HepG2 (cell line): Measurements from ENCODE around the gene FAM20C. TPM values are rescaled to one million over a fixed set of nuclear protein-coding genes. Genes with fewer than 3 reads are reported as not detected.

Experiments used
- ATAC-seq: fragments of 200-7000 bp; cut with Tn5 transposase; 3 replicates; pipeline ENCODE4 v1.9.1; 2020; ENCODE audit warnings: mild to moderate bottlenecking, moderate library complexity
- BruUV-seq: library from RNA; stranded (reverse); fragments of 400-500 nt; replicated peaks from 2 replicates; lab custom pipeline; 2021; lab: Mats Ljungman, UMichigan
- CTCF ChIA-PET: fragments of 300-600 bp; formaldehyde crosslinking; extraction: SDS; loops from one replicate; lab custom pipeline; 2021; ENCODE audit warnings: low total read pairs, inconsistent platforms, low intra/inter-chr PET ratio; lab: Yijun Ruan, JAX
- POLR2A ChIA-PET: fragments of 350-600 bp; sonication (Branson Sonifier 250); formaldehyde crosslinking; loops from one replicate; lab custom pipeline; 2020; ENCODE audit warnings: antibody characterized with exemption, inconsistent platforms; lab: Yijun Ruan, JAX
- DNase-seq: peaks from one replicate; pipeline ENCODE4 v3.0.0-alpha.2; 2015; ENCODE audit warnings: low spot score
- FAIRE-seq: peaks from 3 replicates; lab custom pipeline; 2011; peaks lifted over from hg19 to GRCh38; lab: Jason Lieb, UNC
- H2AFZ ChIP-seq: one replicate; pipeline ENCODE4 v1.6.1; 2011; ENCODE audit warnings: low read length, inconsistent platforms
- H3K27ac ChIP-seq: fragments of 300-600 bp; 3 replicates; pipeline ENCODE4 v1.8.0; 2011; ENCODE audit warnings: mixed run types, mild to moderate bottlenecking, mixed read lengths, low read length, inconsistent platforms; ENCODE audit not compliant: insufficient read depth; ENCODE audit errors: extremely low read length
- H3K27me3 ChIP-seq, 2 experiments: fragments of 200-600 bp in 1 of 2; 2 replicates in 1 of 2; 3 replicates in 1 of 2; pipeline versions ENCODE4 v1.6.0 to v1.8.0; 2011; ENCODE audit warnings: low read length in 2 of 2, mild to moderate bottlenecking in 2 of 2, moderate library complexity in 2 of 2, inconsistent platforms in 1 of 2; ENCODE audit not compliant: insufficient read depth in 2 of 2, control insufficient read depth in 1 of 2
- H3K36me3 ChIP-seq, 2 experiments: fragments of 200-600 bp in 1 of 2; replicated peaks in 1 of 2; 2 replicates in 1 of 2; 3 replicates in 1 of 2; pipeline versions ENCODE4 v1.5.1 to v1.8.0; 2011; ENCODE audit warnings: low read length in 2 of 2, inconsistent platforms in 1 of 2; ENCODE audit not compliant: insufficient read depth in 2 of 2, control insufficient read depth in 1 of 2
- H3K4me1 ChIP-seq: 2 replicates; pipeline ENCODE4 v1.5.1; 2012; ENCODE audit warnings: low read length, inconsistent platforms; ENCODE audit not compliant: insufficient read depth
- H3K4me2 ChIP-seq: 2 replicates; pipeline ENCODE4 v1.6.0; 2011; ENCODE audit warnings: low read depth, low read length, inconsistent platforms
- H3K4me3 ChIP-seq, 3 experiments: fragments of 200-600 bp in 1 of 3; sonication (generic), shearing (Covaris generic) in 1 of 3; replicated peaks in 1 of 3; 2 replicates each; pipeline ENCODE4 v1.5.1; 2011 to 2016; ENCODE audit warnings: low read length in 3 of 3, inconsistent platforms in 2 of 3, low read depth in 2 of 3, mild to moderate bottlenecking in 2 of 3, control low read depth in 1 of 3, mixed read lengths in 1 of 3; ENCODE audit not compliant: insufficient read depth in 1 of 3
- H3K79me2 ChIP-seq: one replicate; pipeline ENCODE4 v1.6.1; 2011; ENCODE audit warnings: low read length, inconsistent platforms; ENCODE audit not compliant: insufficient read depth
- H3K9ac ChIP-seq: 2 replicates; pipeline ENCODE4 v1.6.0; 2011; ENCODE audit warnings: mild to moderate bottlenecking, low read depth, low read length, inconsistent platforms; ENCODE audit not compliant: insufficient read depth
- H3K9me3 ChIP-seq: 2 replicates; pipeline ENCODE4 v1.5.1; 2012; ENCODE audit warnings: mild to moderate bottlenecking, low read length
- H4K20me1 ChIP-seq: 2 replicates; pipeline ENCODE4 v1.6.0; 2011; ENCODE audit warnings: inconsistent platforms, mild to moderate bottlenecking, low read length, moderate library complexity; ENCODE audit not compliant: insufficient read depth
- AGO1 ChIP-seq: fragments of 200-400 bp; formaldehyde crosslinking; IDR thresholded peaks from 2 replicates; pipeline ENCODE4 v1.6.1; 2017; ENCODE audit warnings: mild to moderate bottlenecking, low read depth, low read length, moderate library complexity; ENCODE audit not compliant: poor library complexity, severe bottlenecking
- JUN ChIP-seq: sonication (generic); formaldehyde crosslinking; IDR thresholded peaks from 2 replicates; pipeline ENCODE4 v1.4.0; 2020; ENCODE audit warnings: mild to moderate bottlenecking, missing genetic modification reagents
- SALL2 ChIP-seq: sonication (generic); formaldehyde crosslinking; IDR thresholded peaks from 2 replicates; pipeline ENCODE4 v1.8.1; 2023; ENCODE audit warnings: mild to moderate bottlenecking, missing genetic modification reagents, inconsistent platforms
- ZNF569 ChIP-seq: sonication (generic); formaldehyde crosslinking; IDR thresholded peaks from 2 replicates; pipeline ENCODE4 v1.5.0; 2020; ENCODE audit warnings: mild to moderate bottlenecking, missing genetic modification reagents, moderate library complexity, borderline replicate concordance
- ZNF629 ChIP-seq: sonication (generic); formaldehyde crosslinking; conservative IDR thresholded peaks from 2 replicates; pipeline ENCODE4 v1.5.0; 2020; ENCODE audit warnings: missing genetic modification reagents
- WGBS: methylation state at CpG from one replicate; pipeline ENCODE4 v1.1.6; 2017; ENCODE audit warnings: low lambda C conversion rate; 5-methylcytosine and 5-hydroxymethylcytosine counted together
- in situ Hi-C: cut with HindIII; loops from 2 replicates; pipeline ENCODE4 v1.10.0; 2017; ENCODE audit warnings: low pct_unique_long_range_greater_than_20kb; ENCODE audit not compliant: extremely low pct_ligation_motif_present
- intact Hi-C: fragments of 100-400 bp; cut with micrococcal nuclease; formaldehyde crosslinking; loops from one replicate; pipeline ENCODE4 v1.10.0; 2022; ENCODE audit not compliant: unreplicated experiment
- polyA plus RNA-seq, 8 experiments: library from polyadenylated mRNA; depleted of rRNA in 3 of 8; stranded (reverse) in 7 of 8; unstranded in 1 of 8; fragments of >200 nt; fragmentation: Illumina TruSeq in 4 of 8; extraction: Trizol in 4 of 8; gene quantifications; 2 replicates each; pipeline versions ENCODE4 v1.2.1 to v1.2.3, GENCODE V29; 2011 to 2016; ENCODE audit warnings: low read depth in 4 of 8, missing spikeins in 1 of 8, mixed read lengths in 1 of 8; ENCODE audit not compliant: insufficient read depth in 1 of 8
- total RNA-seq, 5 experiments: library from RNA; depleted of rRNA; stranded (reverse); fragments of >200 nt; fragmentation: Illumina TruSeq; extraction: Trizol; gene quantifications; 2 replicates each; pipeline ENCODE4 v1.2.3, GENCODE V29; 2016; ENCODE audit warnings: low read depth in 1 of 5

The FAM20C gene
- total and polyA plus RNA-seq, 2 of the 13 experiments (the other 11 are each of a cell fraction or from before 2014, with no cell fraction given): 11.9 to 19.9 TPM

DNA sequence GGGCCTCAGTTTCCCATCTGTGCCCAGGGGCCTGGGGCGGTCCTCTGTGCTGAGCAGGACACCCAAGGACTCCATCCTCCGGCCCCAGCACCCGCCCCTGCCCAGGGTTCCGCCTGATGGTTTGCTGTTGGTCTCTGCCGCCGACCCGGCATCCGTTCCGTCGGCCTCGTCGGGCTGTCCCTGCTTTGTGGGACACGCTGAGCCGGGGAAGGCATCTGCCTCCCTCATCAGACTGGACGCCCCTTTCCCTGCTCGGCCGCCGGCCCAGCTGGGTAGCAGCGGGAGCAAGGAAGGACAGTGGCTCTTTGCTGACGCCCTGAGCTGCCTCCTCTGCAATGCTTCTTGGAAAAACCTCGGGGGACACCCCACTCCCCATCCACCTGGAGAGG is 39.5 kb downstream of the FAM20C start:
- 91% methylated on average over 15 of the region's 21 CpGs for WGBS
- intact Hi-C loops: no loop called here
- peaks cover 8 to 31% of the 10 kb centered on the region in 2 experiments; a peak in 4 of 5 replicates for H3K36me3 ChIP-seq
- no peaks in the 10 kb centered on the region for H3K9me3 ChIP-seq
- ATAC-seq (no peak), FAIRE-seq (no peak), DNase-seq (no peak)
- H4K20me1 ChIP-seq: no peaks in the 10 kb centered on the region
- H3K27me3 ChIP-seq: no peaks in the 10 kb centered on the region
- no peak overlapping the region for H2AFZ ChIP-seq
- TF ChIP-seq SALL2 (no peak), AGO1 (peak; percentile 26)
- peaks cover 28% of the 10 kb centered on the region for H3K4me1 ChIP-seq
- no peak overlapping the region for H3K4me2 ChIP-seq
- BruUV-seq: no TSS peak
- H3K9ac ChIP-seq: no peak overlapping the region
- H3K4me3 ChIP-seq: no peak overlapping the region
- H3K27ac ChIP-seq: no peak overlapping the region
- CTCF ChIA-PET: no interaction called here
- H3K79me2 ChIP-seq: peaks cover 2% of the 10 kb centered on the region
- in situ Hi-C loops: no loop called here
- POLR2A ChIA-PET: interaction anchor here (1.3 kb wide), 1 partner anchor 12 kb away, joined by 4 read pairs; no protein-coding TSS in a partner anchor

GRCh38 chr7:232410-233248 is 40.3 kb downstream of the FAM20C start:
- ATAC-seq (no peak), DNase-seq (no peak), FAIRE-seq (no peak)
- in situ Hi-C loops: no loop called here
- no peak overlapping the region for H2AFZ ChIP-seq
- H3K4me2 ChIP-seq: no peak overlapping the region
- WGBS: 95% methylated on average over 40 of the region's 43 CpGs
- POLR2A ChIA-PET: interaction anchor here (1.3 kb wide), 1 partner anchor 12 kb away, joined by 4 read pairs; no protein-coding TSS in a partner anchor
- H3K27me3 ChIP-seq: no peaks in the 10 kb centered on the region
- H3K9ac ChIP-seq: no peak overlapping the region
- H3K9me3 ChIP-seq: no peaks in the 10 kb centered on the region
- no peaks in the 10 kb centered on the region for H4K20me1 ChIP-seq
- H3K4me1 ChIP-seq: peaks cover 28% of the 10 kb centered on the region
- TF ChIP-seq ZNF629 (peak; percentile 21; the same call in 1 of the 2 replicates), ZNF569 (CRISPR knock-in tag) (no peak), JUN (CRISPR knock-in tag) (no peak)
- BruUV-seq: TSS peak; percentile 37
- H3K36me3 ChIP-seq: peaks cover 8 to 37% of the 10 kb centered on the region in 2 experiments; a peak in 4 of 5 replicates
- H3K27ac ChIP-seq: no peak overlapping the region
- intact Hi-C loops: no loop called here
- no peak overlapping the region for H3K4me3 ChIP-seq
- CTCF ChIA-PET: no interaction called here
- peaks cover 10% of the 10 kb centered on the region for H3K79me2 ChIP-seq
